Measurements from ENCODE around the gene EEF1E1.
A peak's percentile ranks its signal among the peaks of the same experiment; 100 is the strongest.

EEF1E1 gene

DNA sequence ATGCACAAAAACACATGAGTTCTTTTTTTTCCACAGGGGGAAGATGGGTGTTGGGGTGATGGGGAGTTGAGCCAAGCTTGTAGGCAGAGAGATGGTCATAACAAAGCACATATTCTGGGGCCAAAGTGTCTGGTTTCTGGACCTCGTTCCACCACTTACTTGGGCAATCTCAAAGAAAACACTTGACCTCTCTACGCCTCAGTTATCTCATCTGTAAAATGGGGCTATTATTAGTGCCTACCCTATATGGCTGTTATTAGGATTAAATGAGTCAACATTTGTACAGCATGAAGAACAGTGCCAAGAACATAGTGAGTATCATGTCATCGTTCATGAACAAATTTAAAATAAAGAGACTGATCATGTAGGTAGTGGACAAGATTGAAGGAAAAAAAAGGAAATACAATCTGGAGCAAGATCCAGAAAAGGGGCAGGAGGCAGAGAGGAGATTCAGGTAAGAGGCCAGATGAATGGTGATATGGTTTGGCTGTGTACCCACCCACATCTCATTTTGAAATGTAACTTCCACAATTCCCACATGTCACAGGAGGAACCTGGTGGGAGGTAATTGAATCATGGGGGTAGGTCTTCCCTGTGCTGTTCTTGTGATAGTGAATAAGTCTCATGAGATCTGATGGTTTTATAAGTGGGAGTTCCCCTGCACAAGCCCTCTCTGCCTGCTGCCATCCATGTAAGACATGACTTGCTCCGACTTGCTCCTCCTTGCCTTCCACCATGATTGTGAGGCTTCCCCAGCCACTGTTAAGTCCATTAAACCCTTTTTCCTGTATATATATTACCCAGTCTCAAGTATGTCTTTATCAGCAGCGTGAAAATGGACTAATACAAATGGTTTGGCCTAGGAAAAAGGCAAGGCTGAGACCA lies 14.2 kb downstream of the EEF1E1 start:
- DNase-seq, result no peak

DNA sequence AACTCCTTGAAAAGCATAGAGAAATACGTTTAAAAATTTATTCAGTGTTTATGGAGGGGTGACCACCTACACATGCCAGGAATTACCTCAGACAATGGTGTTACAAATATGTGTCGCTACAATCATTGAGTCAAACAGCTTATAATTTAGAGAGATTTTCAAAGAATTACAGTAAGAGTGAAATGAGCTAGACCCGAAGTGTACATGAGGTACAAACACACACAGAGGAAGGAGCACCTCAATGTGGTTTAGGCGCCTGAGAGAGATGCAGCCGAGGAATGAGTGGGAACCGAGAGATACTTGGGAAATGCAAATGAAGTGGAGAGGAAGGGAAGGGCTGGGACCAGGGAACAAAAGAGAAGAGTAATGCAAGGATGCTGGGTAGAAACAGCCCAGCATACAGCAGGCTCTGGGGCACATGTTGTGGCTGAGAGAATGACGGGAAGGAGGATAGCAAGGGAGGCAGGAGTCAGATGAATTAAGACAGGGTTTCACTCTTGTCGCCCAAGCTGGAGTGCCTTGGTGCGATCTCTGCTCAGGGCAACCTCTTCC lies 15.5 kb downstream of the EEF1E1 start:
- DNase-seq, result no peak

DNA sequence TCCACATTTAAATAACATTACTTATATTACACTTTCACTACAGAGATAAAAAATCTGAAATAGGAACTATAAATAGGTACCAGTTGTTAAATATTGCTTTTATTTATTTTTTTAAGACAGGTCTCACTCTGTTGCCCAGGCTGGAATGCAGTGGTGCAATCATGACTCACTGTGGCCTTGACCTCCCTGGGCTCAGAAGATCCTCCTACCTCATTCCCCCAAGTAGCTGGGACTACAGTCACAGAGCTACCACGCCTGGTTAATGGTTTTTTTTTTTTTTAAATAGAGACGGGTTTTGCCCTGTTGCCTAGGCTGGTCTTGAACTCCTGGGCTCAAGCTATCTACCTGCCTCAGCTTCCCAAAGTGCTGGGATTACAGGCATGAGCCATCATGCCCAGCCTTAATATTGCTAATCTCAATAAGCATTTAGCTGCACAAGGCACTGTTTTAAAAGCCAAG lies 17.3 kb downstream of the EEF1E1 start:
- no peak for DNase-seq

DNA sequence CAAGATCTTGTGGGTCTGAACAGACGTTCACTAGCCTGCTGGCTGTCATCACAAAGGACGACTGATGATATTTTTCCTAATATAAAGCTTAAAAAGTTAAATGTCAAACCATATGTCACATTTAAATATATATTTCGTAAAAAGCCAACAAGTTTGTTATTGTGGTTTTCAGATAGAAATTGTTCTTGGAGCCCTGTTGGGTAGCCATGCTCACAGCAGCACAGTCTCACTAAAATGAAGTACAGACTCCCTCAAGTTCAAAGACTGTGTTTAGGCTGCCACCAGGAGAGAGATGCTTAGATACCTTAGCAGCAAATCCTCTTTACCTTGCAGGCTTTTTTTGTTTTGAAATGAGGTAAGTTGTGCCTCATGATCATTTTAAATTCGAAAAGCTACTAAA lies 17.8 kb downstream of the EEF1E1 start:
- no peak for DNase-seq

DNA sequence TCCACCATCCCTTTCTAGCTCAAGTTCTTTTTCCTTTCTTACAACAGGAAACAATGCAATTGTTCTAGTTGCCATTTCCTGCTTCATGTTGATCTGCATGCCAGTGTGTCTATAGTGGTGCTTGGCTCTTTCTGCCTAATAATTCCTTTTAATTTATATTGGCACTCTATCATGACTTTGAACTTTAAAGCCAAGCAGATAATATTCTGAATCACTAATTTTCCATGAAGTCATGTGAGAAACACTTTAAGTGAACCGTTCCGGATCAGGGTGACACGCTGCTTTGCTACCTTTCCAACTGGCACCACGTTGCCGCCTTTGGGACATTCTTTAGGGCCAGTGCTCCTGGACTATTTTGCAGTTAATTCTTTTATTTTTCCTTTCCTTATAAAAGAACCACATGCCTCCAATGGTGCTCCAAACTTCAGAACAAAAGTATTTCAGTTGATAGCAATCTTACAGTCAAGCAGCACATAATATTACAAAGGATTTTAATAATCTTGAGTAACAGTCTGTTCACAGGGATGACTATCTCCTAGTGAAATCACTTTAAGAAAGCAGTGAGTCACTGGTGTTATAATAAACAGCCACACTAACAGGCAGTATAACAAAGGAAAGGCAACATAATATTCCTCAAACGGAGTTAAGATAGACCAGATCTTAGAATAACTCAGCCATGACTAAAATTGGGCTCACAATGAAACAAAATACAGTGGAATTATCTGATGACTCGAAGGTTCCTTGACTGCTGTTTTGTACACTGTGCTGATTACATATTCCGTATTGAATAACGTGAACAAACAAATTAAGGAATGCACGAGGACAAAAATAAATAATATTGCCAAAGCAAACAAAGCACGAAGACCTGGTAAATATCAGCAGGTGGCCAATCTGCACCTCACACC lies 19.1 kb downstream of the EEF1E1 start:
- DNase-seq, result no peak

DNA sequence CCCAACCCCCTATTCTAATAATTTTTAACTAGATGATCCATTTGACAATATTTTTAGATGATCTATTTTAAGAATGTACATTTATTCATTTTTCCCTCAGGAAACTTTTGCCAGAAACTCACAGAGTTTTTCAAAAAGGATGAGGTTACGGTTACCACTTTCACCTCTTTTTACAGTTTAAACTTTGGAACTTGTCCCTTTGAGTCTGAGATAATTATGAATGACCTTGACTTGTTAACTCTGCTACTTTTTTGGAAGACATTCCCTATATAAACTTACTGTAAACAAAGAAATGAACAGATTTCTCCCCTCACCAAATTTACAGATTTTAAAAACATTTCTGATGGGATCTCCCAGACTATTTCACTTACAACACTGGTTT lies 19.8 kb downstream of the EEF1E1 start:
- DNase-seq, result no peak

DNA sequence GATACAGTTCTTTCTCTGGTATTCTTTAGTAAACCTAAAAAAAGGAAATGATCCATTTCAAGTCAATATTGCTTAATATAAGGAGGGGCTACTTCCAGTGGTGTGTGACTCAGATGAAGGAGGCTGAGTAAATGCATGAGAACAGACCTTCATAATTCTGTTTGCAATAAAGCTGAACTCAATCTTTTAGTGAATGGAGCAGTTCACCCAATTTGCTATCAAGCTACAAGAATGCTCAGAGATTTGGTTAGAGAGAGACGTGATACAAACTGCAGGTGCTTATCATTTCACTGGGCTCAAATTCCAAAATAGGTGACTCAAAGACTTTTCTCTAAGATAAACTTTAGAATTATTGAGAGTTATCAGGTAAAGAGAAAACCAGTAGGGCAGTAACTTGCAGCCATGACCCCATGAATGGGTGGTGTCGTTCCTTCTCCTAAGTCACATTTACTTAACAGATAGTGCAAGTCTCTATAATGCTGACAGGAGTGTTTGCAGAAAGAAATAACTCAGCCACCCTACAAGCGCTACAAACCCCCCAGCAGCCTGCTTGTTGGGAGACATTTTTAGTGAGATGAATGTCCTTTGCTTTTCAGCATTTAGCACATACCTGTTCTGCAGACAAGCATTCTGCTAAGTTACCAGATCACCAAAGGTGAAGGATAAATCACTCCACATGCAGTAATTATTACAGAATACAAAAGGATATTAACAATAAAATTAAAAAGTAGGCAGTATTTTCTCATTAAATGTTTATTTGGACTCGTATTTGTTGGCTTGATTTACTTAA lies 21.8 kb downstream of the EEF1E1 start:
- DNase-seq, result no peak

DNA sequence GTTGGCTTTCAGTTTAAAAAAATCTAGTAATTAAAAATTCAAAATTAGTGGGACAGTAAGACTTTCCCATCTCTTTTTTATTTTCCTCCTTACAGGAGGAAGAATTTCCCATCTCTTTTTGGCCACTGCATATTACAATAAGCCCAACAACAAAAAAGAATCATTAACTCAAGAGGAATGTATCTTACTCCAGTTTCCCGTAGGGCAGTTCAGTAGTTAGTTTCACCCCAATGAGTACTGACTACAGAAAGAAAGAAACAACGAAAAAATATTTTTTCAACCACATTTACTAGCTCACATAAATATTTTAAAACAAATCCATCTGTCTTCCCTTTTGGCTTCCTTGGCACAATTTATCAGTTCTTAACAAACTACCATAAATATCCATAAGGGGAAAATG lies 23.2 kb downstream of the EEF1E1 start:
- no peak for DNase-seq

DNA sequence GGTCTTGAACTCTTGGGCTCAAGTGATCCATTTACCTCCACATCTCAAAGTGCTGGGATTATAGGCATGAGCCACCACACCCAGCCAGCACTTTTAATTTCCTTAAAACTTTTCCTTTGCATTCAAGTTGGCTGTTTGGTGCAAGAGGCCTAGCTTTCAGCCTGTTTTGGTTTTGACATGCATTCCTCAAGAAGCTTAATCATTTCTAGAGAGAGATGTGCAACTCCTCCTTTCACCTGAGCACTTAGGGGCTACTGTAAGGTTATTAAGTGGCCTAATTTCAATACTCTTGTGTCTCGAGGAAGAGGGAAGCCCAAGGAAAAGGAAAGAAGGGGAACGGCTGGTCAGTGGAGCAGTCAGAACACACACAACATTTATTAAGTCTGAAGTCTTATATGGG lies 24.4 kb downstream of the EEF1E1 start:
- no peak for DNase-seq

DNA sequence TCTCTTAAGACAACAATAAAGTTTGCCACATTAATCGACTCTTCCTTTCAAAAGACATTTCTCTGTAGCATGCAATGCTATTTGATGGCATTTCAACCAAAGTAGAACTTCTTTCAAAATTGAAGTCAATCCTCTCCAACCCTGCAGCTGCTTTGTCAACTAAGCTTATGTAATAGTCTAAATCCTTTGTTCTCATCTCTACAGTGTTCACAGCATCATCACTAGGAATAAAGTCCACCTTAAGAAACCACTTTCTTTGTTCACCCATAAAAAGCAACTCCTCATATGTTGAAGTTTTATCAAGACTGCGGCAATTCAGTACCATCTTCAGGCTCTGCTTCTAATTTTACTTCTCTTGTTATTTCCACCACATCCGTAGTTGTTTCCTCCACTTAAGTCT lies 26.6 kb downstream of the EEF1E1 start:
- DNase-seq, result no peak

DNA sequence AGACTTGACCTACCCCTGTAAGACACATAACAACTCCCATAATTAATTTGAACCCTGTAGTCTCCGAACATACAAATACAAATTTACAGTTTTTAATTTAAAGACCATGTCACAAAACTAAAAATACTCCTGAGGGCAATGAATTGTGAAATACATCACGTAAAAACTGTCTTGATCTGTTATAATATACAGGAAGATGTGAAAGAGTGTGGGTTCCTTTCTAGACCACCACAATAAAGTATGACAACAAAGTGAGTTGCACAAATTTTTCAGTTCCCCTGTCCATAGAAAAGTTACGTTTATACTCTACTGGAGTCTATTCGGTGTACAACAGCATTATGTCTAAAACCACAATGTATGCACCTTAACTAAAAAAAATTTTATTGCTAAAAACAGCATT lies 27.2 kb downstream of the EEF1E1 start:
- no peak for DNase-seq

DNA sequence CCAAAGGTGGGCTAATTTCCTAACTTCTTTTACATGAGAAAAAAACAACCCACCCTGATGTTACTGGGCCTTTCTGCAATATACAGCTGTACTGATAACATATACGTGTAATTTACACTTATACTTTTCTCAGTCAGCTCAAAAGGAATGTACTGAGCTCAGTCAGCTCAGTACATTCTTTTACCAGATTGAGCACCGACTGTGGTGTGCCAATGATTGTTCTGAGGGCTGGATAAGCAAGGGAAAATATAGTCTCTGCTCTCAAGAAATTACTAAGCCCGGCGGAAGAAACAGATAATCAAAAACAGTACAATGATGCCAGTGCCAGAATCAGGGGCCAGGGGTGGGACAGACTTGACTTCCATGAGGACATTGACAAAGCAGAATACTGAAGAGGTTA lies 28.1 kb downstream of the EEF1E1 start:
- no peak for DNase-seq

DNA sequence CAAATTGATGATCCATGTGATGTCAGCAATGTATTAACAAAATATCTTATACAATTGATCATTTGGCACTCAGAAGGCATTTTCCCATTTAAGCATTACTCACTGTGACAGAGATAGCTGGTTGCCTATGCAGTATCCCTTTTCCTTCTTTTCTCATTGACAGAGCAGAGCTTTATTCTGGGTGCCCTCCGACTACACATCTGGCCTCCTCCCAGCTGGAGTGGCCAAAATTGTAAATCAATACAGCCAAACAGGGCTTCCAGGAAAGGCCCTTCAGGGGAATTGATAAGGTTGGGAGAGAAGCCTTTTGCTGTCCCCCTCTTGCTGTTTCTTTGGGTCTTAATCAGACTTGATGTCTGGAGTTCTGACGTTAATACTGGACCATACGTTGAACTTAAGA lies 28.6 kb downstream of the EEF1E1 start:
- DNase-seq, result no peak

DNA sequence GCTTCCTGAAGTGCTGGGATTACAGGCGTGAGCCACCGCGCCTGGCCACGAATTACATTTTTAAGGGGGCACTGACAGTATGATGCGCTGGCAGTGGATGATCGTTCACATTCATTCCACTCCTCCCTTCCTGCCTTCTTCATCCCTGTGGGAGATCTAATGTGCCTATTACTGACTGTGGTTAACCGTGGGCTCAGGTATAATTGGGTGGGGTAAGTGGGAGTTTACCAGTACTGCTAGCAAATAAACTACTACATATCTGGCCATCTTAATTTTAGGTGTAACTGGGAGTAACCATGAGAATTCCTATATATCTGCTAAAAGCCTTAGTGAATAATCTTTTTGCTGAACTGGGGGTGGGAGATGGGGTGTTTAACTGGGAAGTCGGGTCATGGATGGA lies 31.6 kb downstream of the EEF1E1 start:
- no peak for DNase-seq

DNA sequence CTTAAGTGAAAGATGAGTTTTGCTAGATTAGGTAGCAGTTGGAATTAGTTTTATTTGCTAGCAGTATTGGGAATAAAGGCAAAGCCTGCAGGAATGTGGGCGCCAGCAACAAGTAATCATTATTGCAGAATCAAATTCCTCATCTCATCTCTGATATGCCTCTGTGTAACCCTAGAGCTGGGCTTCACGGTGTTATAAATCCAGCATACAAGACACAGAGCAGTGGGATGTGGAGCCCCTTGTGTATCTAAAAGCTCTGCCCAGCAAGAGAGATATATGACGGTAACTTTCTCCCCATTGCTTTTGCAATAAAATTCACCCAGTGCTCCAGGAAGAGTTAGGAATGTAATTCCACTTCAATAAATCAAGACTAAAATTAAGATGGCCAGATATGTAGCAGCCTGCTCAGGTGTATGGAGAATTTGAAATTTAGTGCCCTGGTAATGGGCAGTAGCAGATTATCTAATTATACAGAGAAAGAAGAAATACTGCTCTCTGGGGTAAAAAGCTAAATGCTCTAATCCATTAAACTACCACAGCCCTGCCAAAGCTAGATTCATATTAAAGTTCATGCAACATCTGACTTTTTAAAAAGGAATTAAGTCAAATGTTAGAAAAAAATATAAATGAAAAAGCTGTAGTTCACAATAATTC lies 32.6 kb downstream of the EEF1E1 start:
- no peak for DNase-seq

DNA sequence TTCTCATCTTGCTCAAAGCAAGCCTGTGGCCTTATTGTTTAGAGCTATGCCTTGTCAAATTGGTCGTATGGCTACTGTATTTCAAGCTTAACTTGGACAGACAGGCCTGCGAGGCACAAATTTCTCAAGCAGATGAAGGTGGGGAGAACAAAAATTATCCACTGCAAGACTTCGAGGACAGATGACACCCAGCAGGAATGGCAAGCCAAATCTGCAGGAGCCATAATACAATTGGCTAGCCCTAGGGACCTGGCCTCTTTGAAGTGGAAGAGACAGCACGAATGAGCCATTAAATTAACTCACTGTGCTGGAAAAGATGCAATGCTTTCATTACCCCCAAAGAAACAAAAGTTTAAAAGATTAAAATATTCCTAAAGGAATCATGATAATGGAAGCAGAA lies 33.2 kb downstream of the EEF1E1 start:
- DNase-seq, result no peak

DNA sequence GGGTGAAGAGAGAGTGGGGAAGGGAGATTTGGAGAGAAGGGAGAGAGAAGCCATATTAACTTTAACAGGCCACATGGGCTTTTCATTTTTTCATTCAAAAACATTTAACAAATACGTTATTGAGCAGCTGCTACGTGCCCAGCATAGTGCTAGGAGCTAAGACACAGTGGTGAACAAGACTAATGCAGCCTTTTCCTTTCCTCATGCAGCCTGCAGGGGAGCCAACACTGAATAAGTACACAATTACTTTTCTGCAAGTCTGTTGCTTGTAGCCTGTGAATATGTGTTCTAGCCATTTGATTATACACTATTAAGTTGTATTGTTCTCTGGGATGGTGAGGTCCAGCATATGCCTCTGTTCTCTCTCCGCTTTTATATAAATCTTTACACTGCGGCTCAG lies 36.2 kb downstream of the EEF1E1 start:
- no peak for DNase-seq

DNA sequence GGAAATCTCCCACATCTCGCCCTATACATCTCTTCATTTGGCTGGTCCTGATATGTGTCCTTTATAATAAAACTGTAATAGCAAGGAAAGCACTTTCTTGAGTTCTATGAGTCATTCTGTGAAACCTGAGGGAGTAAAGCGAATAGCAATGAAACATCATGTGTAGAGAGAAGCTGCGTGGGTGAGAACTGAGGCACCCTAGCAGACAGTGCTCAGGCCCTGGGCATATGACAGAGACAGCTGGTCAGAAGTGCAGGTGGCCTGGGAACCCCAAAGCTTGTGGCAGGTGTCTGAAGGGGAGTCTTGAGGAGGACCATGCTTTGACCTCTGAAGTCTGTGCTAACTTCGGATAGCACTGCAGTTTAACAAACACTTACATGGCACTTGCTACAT lies 36.8 kb downstream of the EEF1E1 start:
- no peak for DNase-seq

DNA sequence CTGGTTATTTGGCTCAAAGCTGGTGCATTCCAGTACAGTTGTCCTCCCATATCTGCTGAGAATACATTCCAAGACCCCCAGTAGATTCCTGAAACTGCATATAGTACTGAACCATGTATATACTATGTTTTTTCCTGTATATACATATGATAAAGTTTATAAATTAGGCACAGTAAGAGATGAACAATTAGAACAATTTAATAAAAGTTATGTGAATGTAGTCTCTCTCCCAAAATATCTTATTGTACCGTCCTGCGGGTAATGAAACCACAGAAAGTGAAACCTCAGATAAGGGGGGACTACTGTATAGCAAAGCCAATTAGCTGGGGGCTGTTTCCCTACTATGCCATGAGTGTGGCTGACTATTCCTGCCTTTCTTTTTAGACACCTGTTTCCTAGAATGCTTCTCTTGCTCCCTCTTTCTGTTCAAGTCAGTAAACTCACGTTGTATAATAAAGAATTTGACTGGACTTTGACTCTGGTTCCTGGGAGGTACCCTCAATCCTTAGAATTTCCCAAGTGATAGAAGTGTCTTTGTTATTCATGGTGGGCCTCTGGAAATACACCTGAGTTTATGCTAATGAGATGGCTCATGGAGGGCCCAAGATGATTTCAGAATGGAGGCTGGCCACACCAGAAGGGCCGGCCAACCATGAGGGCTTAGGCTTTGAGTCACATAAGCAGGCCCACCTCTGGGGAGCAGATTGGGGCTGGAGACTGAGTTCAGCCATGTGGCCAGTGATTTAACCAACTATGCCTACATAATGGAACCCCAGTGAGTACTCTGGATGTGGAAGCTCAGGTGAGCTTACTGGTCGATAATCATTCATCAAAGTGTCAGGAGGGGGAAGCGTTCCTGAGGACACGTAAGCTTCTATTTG lies 37.5 kb downstream of the EEF1E1 start:
- no peak for DNase-seq

DNA sequence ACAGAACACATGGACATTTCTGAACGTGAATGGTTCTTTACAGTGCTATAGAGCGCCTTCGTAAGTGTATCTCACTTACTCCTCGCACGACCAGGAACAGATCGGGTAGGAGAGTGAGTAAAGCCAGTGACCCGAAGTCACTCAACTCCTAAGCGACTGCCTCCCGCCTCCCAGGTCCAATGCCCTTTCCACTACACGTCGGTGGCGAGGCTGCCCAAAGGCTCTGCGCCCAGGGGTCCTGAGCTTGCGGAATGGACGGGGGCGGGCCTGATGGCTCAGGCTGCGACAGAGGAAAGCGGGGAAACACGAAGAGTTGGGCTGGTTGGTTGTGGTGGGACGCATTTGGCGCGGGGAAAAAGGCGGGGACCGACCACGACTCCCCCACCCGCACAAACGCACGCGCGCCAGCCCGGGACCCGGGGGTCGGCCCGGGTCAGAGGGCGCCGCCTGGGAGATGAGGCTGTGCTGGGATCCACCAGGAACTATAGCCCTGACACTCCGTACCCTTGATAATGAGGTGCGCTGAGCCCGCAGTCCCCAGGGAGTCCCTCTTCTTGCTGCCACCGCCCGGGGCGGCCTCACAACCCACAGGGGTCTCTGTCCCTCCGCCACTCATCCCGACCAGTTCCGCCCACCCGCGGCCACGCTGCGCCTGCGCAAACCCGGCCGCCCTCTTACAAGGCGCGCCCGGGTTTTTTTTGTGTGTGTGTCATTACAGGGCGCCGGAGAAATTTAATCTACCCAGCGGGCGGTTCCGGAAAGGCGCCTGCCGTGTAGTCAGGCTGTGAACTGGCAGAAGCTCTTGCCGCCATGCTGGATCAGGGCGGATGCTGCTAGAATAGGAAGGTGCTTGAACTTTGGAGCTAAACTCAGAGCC lies 38.3 kb downstream of the EEF1E1 start, which contains the start of gene BLOC1S5:
Gene BLOC1S5 (minus strand): TSS at position 629 of the 877 bp plus-strand sequence. CDS start 13 bp downstream, at position 616.
- peak; percentile 97 to 98 for DNase-seq
